ENCODE data around the gene REEP3. TPM values are rescaled to one million over a fixed set of nuclear protein-coding genes. Genes with fewer than 3 reads are reported as not detected.
"Not testable (repeated sequence)": the region's sequence is repeated elsewhere in the genome, so short reads cannot be mapped to it uniquely, and the experiment has no call there.

REEP3 gene
- total RNA-seq, 1 donor from 2014 or later = 20.5 TPM

- intact Hi-C loops (cut with micrococcal nuclease) = not testable (repeated sequence)
These were observed 139.7 kb downstream of the REEP3 start for GRCh38 chr10:63660941-63661340.

GRCh38 chr10:63661347-63661746 is 140.1 kb downstream of the REEP3 start:
- intact Hi-C loops (cut with micrococcal nuclease) = no loop called here

GRCh38 chr10:63664341-63664885 is 143.2 kb downstream of the REEP3 start:
- intact Hi-C loops (cut with micrococcal nuclease) = no loop called here

- intact Hi-C loops (cut with micrococcal nuclease) = not testable (repeated sequence)
These were observed 143.9 kb downstream of the REEP3 start for GRCh38 chr10:63665006-63665580.

- intact Hi-C loops (cut with micrococcal nuclease) = no loop called here
These were observed 144.5 kb downstream of the REEP3 start for GRCh38 chr10:63665670-63666134.

GRCh38 chr10:63666836-63667383 is 145.7 kb downstream of the REEP3 start:
- intact Hi-C loops (cut with micrococcal nuclease) = no loop called here

- intact Hi-C loops (cut with micrococcal nuclease) = no loop called here
These were observed 146.6 kb downstream of the REEP3 start for GRCh38 chr10:63667596-63668480.

GRCh38 chr10:63670291-63670898 is 149.2 kb downstream of the REEP3 start:
- intact Hi-C loops (cut with micrococcal nuclease) = loop anchor here (2.0 kb wide), 1 partner anchor 14 kb away; no protein-coding TSS in a partner anchor

- intact Hi-C loops (cut with micrococcal nuclease) = loop anchor here (2.0 kb wide), 1 partner anchor 13 kb away; no protein-coding TSS in a partner anchor
These were observed 150.2 kb downstream of the REEP3 start for GRCh38 chr10:63671317-63671937.

- intact Hi-C loops (cut with micrococcal nuclease) = no loop called here
These were observed 151.3 kb downstream of the REEP3 start for GRCh38 chr10:63672491-63672890.

GRCh38 chr10:63673246-63673645 is 152.0 kb downstream of the REEP3 start:
- intact Hi-C loops (cut with micrococcal nuclease) = no loop called here

- intact Hi-C loops (cut with micrococcal nuclease) = no loop called here
These were observed 152.6 kb downstream of the REEP3 start for GRCh38 chr10:63673846-63674245.

Other genes with a start within 250 kb of the REEP3 start
- 61.4 and 64.4 TPM in 2 replicates for gene JMJD1C, start 55.4 kb upstream of the REEP3 start, total RNA-seq